GM21423 (cell line): ENCODE measurements around the gene OSMR.
"Not testable (repeated sequence)": the region's sequence is repeated elsewhere in the genome, so short reads cannot be mapped to it uniquely, and the experiment has no call there.

ENCODE experiments used
- ATAC-seq: cut with Tn5 transposase; IDR thresholded peaks from one replicate; pipeline ENCODE4 v1.9.1; 2021; ENCODE audit warnings: mild to moderate bottlenecking, moderate library complexity; ENCODE audit not compliant: unreplicated experiment

Gene OSMR

DNA sequence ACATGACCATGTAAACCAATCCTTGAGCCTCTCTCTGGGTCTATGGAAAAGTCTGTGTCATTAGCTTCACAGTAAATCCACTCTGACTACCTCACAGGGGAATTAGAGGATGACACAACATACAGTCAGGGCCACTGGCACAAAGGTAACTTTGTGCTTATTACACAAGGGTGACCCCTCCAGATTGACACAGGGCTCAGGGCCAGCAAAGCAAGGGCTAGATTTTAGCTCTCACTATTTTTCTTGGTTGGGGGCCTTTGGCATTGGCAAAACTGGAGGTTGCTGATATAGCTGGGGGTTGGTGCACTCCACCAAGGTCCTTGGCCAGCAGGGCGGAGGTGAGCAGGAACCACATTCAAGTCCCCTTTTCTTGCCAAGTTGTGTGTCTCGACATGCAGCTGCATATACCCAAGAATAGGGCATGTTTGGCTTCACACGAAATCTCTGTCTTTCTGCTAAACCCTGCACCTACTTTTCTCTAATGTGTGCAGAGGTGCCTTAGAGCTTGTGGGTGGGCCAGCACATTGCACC lies 15.2 kb upstream of the OSMR start:
- ATAC-seq, result no peak

- no peak for ATAC-seq
These were observed 14.7 kb upstream of the OSMR start for GRCh38 chr5:38831117-38831516.

- ATAC-seq, result no peak
These were observed 13.9 kb upstream of the OSMR start for GRCh38 chr5:38831909-38832308.

DNA sequence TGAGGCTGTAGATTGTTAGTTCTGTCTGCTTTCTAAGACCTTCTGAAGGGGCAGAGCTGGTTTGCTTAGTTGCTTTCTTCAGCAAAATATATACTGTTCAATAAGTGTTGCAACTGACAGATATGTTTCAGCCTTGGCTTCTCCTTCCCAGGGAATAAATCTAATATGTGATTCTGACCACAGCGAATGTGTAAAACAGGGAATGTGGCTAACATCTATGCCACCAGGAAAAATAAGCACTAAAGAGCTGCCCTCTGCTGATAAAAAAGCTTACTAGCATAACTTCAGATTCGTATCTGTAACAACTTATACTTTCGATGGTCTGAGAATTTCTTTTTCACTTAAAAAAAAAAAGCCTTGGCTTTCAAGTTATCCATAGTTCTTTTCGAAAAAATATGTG lies 13.0 kb upstream of the OSMR start:
- ATAC-seq, result no peak

DNA sequence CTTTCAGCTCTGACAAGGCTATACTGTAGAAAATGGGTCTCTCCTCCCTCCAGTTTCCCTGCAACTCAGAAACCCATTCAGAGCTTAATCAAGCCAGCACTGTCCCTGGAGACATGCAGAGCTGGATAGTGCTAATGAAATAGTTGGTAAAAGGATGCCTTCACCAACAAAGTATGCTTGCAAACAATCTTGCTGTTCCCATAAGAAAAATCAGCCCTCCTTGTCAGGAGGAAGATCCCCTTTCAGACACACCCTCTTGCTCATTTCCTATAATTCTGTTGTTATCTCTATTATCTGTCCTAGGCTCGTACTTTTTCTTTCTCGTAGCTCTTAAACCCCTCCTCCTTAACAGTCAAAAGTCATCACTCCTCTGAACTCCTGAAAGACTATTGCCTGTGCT lies 9.9 kb upstream of the OSMR start:
- ATAC-seq, result no peak

DNA sequence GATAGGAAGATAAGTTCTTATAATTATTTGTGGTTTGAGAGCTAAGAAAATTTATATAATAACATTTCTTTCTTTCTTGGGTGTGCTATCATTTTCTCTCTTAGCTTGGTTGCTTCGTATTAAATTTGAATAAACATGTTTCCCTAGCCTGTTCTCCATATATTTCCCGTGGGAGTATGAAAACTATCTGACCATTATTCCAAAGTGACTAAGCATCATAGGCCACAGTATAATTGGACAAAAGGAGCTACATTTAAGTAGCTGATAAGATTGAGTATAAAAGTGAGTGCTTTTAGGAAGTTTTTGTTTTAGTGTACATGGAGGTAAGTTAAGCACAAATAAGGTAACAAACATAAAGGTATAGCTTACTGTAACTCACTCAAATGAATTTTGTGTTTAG lies 8.4 kb upstream of the OSMR start:
- no peak for ATAC-seq

DNA sequence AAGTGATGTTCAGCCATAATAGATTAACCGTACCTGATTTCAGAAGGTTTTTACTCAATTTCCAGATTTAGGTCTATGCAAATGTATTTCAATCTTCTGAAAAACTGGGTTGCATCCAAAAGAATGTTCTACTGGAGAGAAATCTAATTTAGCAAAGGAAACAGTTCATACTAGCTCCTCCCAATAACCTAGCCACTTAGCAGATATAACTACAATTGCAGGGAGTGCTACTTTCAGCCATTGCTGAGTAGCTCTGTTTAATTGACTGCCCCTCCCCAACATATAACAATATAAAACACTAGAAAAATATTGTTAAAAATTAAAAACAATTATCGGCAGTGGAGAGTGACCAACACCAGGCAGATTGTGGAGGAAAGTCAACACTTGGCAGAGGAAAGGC lies 7.9 kb upstream of the OSMR start:
- ATAC-seq, result no peak

DNA sequence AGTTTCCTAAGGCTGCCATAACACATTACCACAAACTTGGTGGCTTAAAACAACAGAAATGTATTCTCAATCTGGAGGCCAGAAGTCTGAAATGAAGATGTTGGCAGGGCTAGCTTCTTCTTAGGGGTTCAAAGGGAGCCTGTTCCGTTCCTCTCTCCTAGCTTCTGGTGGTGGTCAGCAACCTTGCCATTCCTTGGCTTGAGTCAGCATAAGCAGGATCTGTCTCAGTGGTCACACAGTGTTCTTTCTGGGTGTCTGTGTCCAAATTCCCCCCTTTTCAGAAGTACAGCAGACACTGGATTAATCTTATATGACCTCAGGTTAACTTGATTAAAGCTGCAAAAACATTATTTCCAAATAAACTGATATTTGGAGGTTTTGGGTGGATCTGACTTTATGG lies 2.1 kb upstream of the OSMR start:
- ATAC-seq, result no peak

DNA sequence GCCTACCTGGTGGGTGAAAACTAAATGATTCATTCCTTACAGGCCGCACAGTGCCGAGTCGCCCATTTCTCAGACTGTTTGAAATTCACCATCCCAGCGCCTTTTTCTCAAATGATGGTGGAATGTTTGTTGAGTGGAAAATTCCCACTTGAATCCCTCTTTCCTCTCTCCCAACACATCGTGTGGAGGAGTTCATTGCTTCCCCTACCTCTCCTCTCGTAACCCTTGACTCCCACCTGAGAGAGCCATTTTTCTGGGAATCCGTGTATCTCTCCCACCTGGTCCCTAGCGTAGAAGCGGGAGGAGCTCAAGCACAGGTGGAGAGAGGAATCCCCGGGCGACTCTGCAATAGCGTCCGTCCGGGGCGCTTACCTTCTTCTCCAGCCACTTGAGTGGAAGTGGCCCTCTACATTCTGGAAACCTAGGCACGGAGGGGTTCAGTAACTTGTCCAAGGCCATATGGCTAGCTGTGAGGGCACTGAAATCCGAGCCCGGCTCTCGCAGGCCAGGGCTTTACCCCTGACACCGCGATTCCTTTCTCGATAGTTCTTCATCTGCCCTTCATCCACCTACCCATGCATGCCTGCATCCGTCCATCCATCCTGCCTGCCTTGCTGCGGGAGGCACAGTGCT lies 683 bp downstream of the OSMR start:
- no peak for ATAC-seq

DNA sequence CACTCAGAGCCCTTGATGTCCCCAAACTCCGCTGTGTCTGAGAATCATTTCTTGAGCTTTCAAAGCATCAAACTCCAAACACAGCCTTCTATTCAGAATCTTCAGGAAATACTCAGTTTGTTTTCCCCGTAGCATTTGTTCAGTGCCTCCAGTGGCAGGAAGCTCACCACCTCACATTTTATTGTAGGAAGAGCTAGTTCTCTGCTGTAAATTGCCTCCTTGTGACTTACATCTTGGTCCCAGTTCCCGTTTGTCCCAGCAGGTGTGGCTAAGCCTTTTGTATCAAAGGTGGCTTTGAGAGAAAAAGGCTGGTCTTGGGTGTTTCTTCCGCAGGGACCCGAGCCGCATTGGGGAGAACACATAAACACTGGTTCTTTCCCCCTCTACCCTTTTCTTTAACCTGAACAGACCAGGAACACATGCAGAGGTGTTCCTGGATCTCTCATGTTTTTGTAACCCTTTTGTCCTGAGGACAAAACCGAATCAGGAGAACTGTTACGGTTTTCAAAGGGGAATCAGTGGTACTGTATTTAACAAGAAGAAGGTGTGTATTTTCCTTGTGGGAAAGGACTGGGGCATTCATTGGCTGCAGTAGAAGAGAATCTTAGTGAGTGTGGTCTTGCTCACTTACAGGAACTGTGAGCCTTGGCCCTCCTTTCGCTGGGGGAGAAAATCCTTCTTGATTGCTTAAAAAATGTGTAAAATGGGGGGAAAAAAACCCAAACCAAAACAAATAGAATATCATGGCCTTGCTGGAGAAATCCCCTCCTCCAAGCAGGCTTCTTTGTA lies 1.9 kb downstream of the OSMR start:
- ATAC-seq, result no peak

DNA sequence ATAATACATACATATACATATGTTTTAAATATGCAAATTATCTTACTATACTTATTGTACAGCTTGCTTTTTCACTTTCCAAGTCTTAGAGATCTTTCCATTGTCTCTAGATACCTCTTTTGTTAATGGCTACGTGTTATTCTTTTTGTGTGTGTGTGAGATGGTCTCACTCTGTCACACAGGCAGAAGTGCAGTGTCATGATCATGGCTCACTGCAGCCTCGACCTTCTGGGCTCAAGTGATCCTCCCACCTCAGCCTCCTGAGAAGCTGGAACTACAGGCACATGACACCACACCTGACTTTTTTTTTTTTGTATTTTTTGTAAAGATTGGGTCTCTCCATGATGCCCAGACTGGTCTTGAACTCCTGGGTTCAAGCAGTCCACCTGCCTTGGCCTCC lies 2.8 kb downstream of the OSMR start:
- no peak for ATAC-seq

DNA sequence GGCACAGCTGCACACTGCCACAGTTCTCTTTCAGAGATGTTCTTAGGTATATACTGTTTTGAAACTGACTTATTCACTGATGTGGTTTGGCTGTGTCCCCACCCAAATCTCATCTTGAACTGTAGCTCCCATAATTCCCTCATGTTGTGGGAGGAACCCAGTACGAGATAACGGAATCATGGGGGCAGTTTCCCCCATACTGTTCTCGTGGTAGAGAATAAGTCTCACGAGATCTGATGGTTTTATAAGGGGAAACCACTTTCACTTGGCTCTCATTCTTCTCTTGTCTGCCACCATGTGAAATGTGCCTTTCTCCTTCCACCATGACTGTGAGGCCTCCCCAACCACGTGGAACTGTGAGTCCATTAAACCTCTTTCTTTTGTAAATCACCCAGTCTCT lies 5.8 kb downstream of the OSMR start:
- ATAC-seq, result not testable (repeated sequence)

- no peak for ATAC-seq
These were observed 8.1 kb downstream of the OSMR start for GRCh38 chr5:38853753-38854470.

DNA sequence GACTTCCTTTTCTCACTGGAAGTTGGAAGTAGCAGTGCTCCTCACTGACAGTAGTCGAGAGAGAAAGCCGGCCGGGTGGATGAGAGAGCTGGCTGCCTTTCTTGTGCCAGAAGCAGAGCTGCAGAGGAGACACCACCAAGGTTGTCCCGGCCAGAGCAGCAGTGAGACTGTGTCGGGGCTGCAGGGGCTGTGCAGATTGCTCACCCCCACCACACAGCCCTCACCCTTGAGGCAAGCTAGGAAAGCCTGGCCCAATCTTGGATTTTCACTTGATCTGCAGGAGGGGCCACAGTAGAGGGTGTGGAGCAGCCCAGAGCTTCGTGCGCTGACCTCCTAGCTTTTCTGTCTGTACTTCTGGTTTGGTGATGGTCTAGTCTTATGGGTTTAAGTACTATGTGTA lies 9.1 kb downstream of the OSMR start:
- no peak for ATAC-seq

GRCh38 chr5:38856660-38857059 lies 10.8 kb downstream of the OSMR start:
- no peak for ATAC-seq

DNA sequence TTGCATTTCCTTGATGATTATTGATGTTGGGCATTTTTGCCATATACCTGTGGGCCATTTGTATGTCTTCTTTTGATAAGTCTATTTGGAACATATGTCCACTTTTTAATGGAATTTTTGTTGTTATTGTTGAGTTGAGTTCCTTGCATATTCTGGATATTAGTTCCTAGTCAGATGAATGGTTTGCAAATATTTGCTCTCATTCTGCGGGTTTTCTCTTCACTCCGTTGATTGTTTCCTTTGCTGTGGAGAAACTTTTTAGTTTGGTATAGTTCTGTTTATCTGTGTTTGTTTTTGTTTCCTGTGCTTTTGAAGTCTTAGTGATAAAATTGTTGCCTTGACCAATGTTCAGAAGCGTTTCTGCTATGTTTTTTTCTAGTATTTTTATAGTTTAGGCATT lies 13.0 kb downstream of the OSMR start:
- ATAC-seq, result no peak

- not testable (repeated sequence) for ATAC-seq
These were observed 16.4 kb downstream of the OSMR start for GRCh38 chr5:38861986-38862770.

DNA sequence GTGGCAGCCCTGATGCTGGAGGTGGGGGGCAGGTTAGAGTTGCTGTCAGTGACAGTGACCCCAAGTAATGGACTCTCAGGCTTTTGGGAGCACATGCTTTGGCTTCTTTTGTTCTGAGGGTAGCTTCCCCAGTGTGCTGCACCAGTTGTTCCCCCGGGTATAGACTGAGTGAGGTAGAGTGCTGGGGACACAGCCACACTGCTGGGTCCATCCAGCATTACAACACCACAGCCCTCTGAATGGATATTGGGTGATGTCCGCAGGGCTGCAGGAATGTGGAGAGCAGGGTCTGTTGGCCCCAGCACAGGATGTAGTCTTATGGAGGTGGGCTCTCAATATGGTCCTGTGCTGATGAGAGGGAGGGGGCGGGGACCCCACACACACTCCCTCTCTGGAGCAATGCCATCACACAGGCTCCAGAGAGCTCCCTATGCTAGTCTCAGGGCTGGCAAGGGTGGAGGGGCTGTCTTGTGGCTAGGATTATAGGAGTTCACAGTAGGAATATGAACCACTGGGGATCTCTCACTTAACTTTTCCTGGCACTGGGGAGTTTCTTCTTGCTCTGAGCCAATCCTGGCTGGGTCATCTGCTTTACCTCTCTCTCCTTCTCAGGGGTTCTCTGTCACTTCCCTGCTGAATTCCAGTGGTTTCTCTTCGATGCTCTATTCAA lies 20.7 kb downstream of the OSMR start:
- ATAC-seq, result no peak

GRCh38 chr5:38867032-38867398 lies 21.2 kb downstream of the OSMR start:
- ATAC-seq, result no peak

DNA sequence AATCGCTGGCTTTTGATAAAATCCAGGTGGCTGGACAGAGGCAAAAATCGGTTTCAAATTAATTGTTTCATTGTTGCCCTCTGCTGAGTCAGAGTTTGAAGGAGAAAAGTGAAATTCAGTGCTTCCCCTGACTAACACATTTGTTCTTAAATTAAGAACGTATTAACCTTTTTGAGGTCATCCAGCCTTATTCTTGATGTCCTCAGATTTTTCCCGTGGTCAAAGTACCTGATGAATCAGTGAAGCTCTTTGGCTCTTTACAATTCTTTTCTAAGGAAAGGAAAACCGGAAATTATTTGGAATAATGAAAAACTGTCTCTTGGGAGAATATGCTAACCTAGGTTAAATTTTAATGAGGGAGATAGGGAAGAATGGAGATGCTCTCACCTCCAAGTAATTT lies 21.6 kb downstream of the OSMR start:
- no peak for ATAC-seq

DNA sequence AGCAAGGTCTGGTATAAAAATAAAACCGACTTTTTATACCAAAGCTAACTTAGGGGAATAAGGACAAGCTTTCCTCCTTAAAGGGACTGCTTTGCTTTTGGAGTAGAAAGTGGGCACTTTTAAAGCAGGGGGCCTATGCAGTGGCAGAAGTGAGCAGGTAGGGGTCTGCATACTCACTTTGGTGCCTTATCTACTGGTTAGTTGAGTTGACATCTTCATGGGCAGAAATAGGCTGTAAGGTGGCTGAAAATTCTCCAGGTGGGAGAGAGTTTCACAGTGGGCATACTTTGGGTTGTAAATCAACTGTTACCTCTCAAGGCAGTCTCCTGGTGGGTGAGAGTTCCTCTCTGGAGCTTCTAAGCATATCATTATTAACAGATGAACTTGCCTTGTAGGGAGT lies 24.8 kb downstream of the OSMR start:
- no peak for ATAC-seq
